Osteoblast (primary cell): Measurements from ENCODE around the gene SNRNP25. TPM values are rescaled to one million over a fixed set of nuclear protein-coding genes. Genes with fewer than 3 reads are reported as not detected.
A peak's percentile ranks its signal among the peaks of the same experiment; 100 is the strongest.

ENCODE experiments used
- DNase-seq: peaks from one replicate; pipeline ENCODE4 v3.0.0; 2011; ENCODE audit warnings: low spot score, mixed read lengths; ENCODE audit not compliant: insufficient read length; ENCODE audit errors: missing footprints
- H2AFZ ChIP-seq: 2 replicates; pipeline ENCODE4 v1.6.0; 2011; ENCODE audit warnings: mild to moderate bottlenecking, low read length
- H3K27ac ChIP-seq: 2 replicates; pipeline ENCODE4 v1.5.1; 2011; ENCODE audit warnings: mild to moderate bottlenecking, low read depth, low read length, moderate library complexity
- H3K27me3 ChIP-seq: 2 replicates; pipeline ENCODE4 v1.6.0; 2012; ENCODE audit warnings: mild to moderate bottlenecking, control low read depth, inconsistent platforms, low read length, moderate library complexity; ENCODE audit not compliant: insufficient read depth
- H3K36me3 ChIP-seq: 2 replicates; pipeline ENCODE4 v1.5.1; 2011; ENCODE audit warnings: mild to moderate bottlenecking, low read length, control low read depth, moderate library complexity; ENCODE audit not compliant: insufficient read depth
- H3K4me1 ChIP-seq: 2 replicates; pipeline ENCODE4 v1.5.1; 2011; ENCODE audit warnings: mild to moderate bottlenecking, low read length, control low read depth, moderate library complexity; ENCODE audit not compliant: insufficient read depth
- H3K4me2 ChIP-seq: 2 replicates; pipeline ENCODE4 v1.6.0; 2011; ENCODE audit warnings: mild to moderate bottlenecking, low read length; ENCODE audit not compliant: insufficient read depth
- H3K4me3 ChIP-seq: fragments of 200-600 bp; sonication (generic); 3 replicates; pipeline ENCODE4 v1.5.1; 2012; ENCODE audit warnings: mild to moderate bottlenecking, low read length, inconsistent platforms; ENCODE audit not compliant: insufficient read depth
- H3K79me2 ChIP-seq: 2 replicates; pipeline ENCODE4 v1.6.0; 2012; ENCODE audit warnings: mild to moderate bottlenecking, low read length, control low read depth, inconsistent platforms; ENCODE audit not compliant: insufficient read depth
- H3K9me3 ChIP-seq: 2 replicates; pipeline ENCODE4 v1.5.1; 2011; ENCODE audit warnings: low read depth, low read length, control low read depth
- H4K20me1 ChIP-seq: 2 replicates; pipeline ENCODE4 v1.6.0; 2012; ENCODE audit warnings: mild to moderate bottlenecking, low read length, control low read depth; ENCODE audit not compliant: insufficient read depth
- CTCF ChIP-seq: IDR thresholded peaks from 2 replicates; pipeline ENCODE4 v1.5.1; 2011; ENCODE audit warnings: mild to moderate bottlenecking, low read depth, low read length, moderate library complexity; ENCODE audit errors: extremely low read depth
- total RNA-seq: library from RNA; depleted of rRNA; stranded (reverse); fragments of >200 nt; gene quantifications from 2 replicates; pipeline ENCODE4 v1.2.3, GENCODE V29; 2012

SNRNP25 gene
- total RNA-seq, 1 donor = 14.5 TPM

- peak; percentile 36 for DNase-seq
- H3K27ac ChIP-seq = no peak overlapping the region
- no peaks in the 10 kb centered on the region for H3K27me3 ChIP-seq
- TF ChIP-seq CTCF = no peak
- H3K9me3 ChIP-seq = no peaks in the 10 kb centered on the region
- peaks cover 4% of the 10 kb centered on the region for H3K79me2 ChIP-seq
- no peaks in the 10 kb centered on the region for H3K4me1 ChIP-seq
- no peak overlapping the region for H3K4me2 ChIP-seq
- H4K20me1 ChIP-seq = peaks cover 23% of the 10 kb centered on the region
- no peak overlapping the region for H3K4me3 ChIP-seq
- H3K36me3 ChIP-seq = peaks cover 38% of the 10 kb centered on the region
- H2AFZ ChIP-seq = no peak overlapping the region
Observed at GRCh38 chr16:92431-93339, 39.1 kb downstream of the SNRNP25 start.

GRCh38 chr16:94918-95265, 41.3 kb downstream of the SNRNP25 start:
- no peak for TF ChIP-seq CTCF
- Histone ChIP-seq H3K4me1 (no peaks in the 10 kb centered on the region), H4K20me1 (peaks cover 31% of the 10 kb centered on the region), H3K27me3 (no peaks in the 10 kb centered on the region), H3K9me3 (no peaks in the 10 kb centered on the region), H3K4me2 (no peak overlapping the region), H3K79me2 (no peaks in the 10 kb centered on the region), H3K4me3 (no peak overlapping the region), H3K36me3 (peaks cover 26% of the 10 kb centered on the region), H3K27ac (no peak overlapping the region), H2AFZ (no peak overlapping the region)
- no peak for DNase-seq

GRCh38 chr16:96935-97381, 43.3 kb downstream of the SNRNP25 start:
- Histone ChIP-seq H3K4me3 (no peak overlapping the region), H3K36me3 (peaks cover 28% of the 10 kb centered on the region), H3K9me3 (no peaks in the 10 kb centered on the region), H3K79me2 (no peaks in the 10 kb centered on the region), H3K27ac (no peak overlapping the region), H2AFZ (no peak overlapping the region), H3K27me3 (no peaks in the 10 kb centered on the region), H4K20me1 (peaks cover 35% of the 10 kb centered on the region), H3K4me2 (no peak overlapping the region), H3K4me1 (peaks cover 5% of the 10 kb centered on the region)
- peak; percentile 99 for DNase-seq
- TF ChIP-seq CTCF = peak; percentile 99

GRCh38 chr16:97822-98221, 44.2 kb downstream of the SNRNP25 start:
- Histone ChIP-seq H3K9me3 (no peaks in the 10 kb centered on the region), H2AFZ (no peak overlapping the region), H3K4me3 (no peak overlapping the region), H3K79me2 (no peaks in the 10 kb centered on the region), H3K27ac (no peak overlapping the region), H3K27me3 (no peaks in the 10 kb centered on the region), H3K4me2 (no peak overlapping the region), H3K4me1 (peaks cover 13% of the 10 kb centered on the region), H4K20me1 (peaks cover 42% of the 10 kb centered on the region), H3K36me3 (peaks cover 21% of the 10 kb centered on the region)
- DNase-seq = peak; percentile 89
- no peak for TF ChIP-seq CTCF
